Tibial nerve (tissue), 4 donors: Measurements from ENCODE around the gene SYT12. TPM values are rescaled to one million over a fixed set of nuclear protein-coding genes. Genes with fewer than 3 reads are reported as not detected.
A peak's percentile ranks its signal among the peaks of the same experiment; 100 is the strongest.

ENCODE experiments used
- DNase-seq, 2 donors: peaks; one replicate each; pipeline ENCODE4 v3.0.0-alpha.2; 2019; ENCODE audit warnings: low spot score in 2 of 2
- H3K27ac ChIP-seq, 4 donors: fragments of 200-600 bp; sonication (generic) in 3 of 4; one replicate each; pipeline ENCODE4 v1.5.1; 2017 to 2019; ENCODE audit warnings: mild to moderate bottlenecking in 1 of 4
- H3K27me3 ChIP-seq, 2 donors: fragments of 200-600 bp; sonication (generic) in 1 of 2; one replicate each; pipeline versions ENCODE4 v1.5.1 to v1.6.0; 2017 to 2019
- H3K36me3 ChIP-seq, 3 donors: fragments of 200-600 bp; sonication (generic); one replicate each; pipeline ENCODE4 v1.5.1; 2018 to 2019
- H3K4me1 ChIP-seq, 4 donors: fragments of 200-600 bp; sonication (generic) in 3 of 4; one replicate each; pipeline ENCODE4 v1.5.1; 2017 to 2019
- H3K4me3 ChIP-seq, 4 donors: fragments of 200-600 bp; sonication (generic) in 3 of 4; one replicate each; pipeline ENCODE4 v1.5.1; 2017 to 2019; ENCODE audit warnings: mild to moderate bottlenecking in 1 of 4, moderate library complexity in 1 of 4
- H3K9me3 ChIP-seq, 4 donors: fragments of 200-600 bp; sonication (generic) in 3 of 4; one replicate each; pipeline ENCODE4 v1.5.1; 2017 to 2019
- EP300 ChIP-seq, 2 donors: sonication (generic); formaldehyde crosslinking; IDR thresholded peaks; one replicate each; pipeline ENCODE4 v1.6.1; 2017; ENCODE audit warnings: antibody characterized with exemption in 2 of 2, mild to moderate bottlenecking in 1 of 2
- POLR2A ChIP-seq, 2 donors: fragments of 450-650 bp; IDR thresholded peaks; one replicate each; pipeline ENCODE4 v1.6.1; 2017; ENCODE audit warnings: antibody characterized with exemption in 2 of 2, mild to moderate bottlenecking in 2 of 2, moderate library complexity in 2 of 2
- WGBS, 2 donors: methylation state at CpG; one replicate each; pipeline ENCODE4 v1.1.5; 2018; 5-methylcytosine and 5-hydroxymethylcytosine counted together
- total RNA-seq, 4 donors: library from RNA; depleted of rRNA; stranded (reverse); fragments of >200 nt; gene quantifications; one replicate each; pipeline ENCODE4 v1.1.0, GENCODE V29; 2016
- TF ChIP-seq, protein P1 (sequence below), 5 experiments: fragments of 200-600 bp in 3 of 5; fragments of 450-650 bp in 2 of 5; sonication (generic) in 3 of 5; IDR thresholded peaks; one replicate each; pipeline ENCODE4 v1.5.1; 2016 to 2019; ENCODE audit warnings: antibody characterized with exemption in 5 of 5, mild to moderate bottlenecking in 3 of 5, moderate library complexity in 2 of 5

SYT12 gene
- total RNA-seq, 4 donors from 2014 or later, result 0.20 to 2.4 (median 0.66) TPM; not detected in 1

DNA sequence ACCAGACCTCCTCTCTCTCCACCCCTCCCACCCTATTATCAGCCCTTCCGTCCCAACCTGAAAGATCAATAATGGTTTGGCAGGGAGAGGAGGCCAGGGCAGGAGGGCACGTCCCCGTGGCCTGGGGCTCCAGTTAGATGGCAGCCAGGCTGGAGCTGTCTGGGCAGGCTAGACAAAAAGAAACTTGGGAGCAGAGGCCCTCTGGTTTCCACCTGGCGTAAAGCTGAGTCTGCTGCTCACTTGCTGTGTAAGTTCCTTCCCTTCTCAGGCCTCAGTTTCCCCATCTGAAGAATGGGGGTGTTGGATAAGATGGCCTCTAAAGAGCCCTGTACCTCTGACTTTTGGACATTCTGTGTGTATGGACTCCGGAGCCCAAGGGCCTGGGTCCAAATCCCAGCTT is 30.0 kb downstream of the SYT12 start:
- 86 to 95% methylated on average over 5 of the region's 5 CpGs for WGBS, 2 donors
- TF ChIP-seq EP300 (IDR thresholded peaks at IDR 0.05) (no peak), POLR2A (IDR thresholded peaks at IDR 0.05) (no peak)
- TF ChIP-seq, protein P1, sequence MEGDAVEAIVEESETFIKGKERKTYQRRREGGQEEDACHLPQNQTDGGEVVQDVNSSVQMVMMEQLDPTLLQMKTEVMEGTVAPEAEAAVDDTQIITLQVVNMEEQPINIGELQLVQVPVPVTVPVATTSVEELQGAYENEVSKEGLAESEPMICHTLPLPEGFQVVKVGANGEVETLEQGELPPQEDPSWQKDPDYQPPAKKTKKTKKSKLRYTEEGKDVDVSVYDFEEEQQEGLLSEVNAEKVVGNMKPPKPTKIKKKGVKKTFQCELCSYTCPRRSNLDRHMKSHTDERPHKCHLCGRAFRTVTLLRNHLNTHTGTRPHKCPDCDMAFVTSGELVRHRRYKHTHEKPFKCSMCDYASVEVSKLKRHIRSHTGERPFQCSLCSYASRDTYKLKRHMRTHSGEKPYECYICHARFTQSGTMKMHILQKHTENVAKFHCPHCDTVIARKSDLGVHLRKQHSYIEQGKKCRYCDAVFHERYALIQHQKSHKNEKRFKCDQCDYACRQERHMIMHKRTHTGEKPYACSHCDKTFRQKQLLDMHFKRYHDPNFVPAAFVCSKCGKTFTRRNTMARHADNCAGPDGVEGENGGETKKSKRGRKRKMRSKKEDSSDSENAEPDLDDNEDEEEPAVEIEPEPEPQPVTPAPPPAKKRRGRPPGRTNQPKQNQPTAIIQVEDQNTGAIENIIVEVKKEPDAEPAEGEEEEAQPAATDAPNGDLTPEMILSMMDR (IDR thresholded peaks at IDR 0.05), result no peak
- Histone ChIP-seq H3K27ac (no peak overlapping the region), H3K9me3 (no peaks in the 10 kb centered on the region), H3K36me3 (no peaks in the 10 kb centered on the region), H3K4me3 (no peak overlapping the region), H3K27me3 (peaks cover 0 to 17% of the 10 kb centered on the region in 2 donors), H3K4me1 (peaks cover 0 to 28% (median 17%) of the 10 kb centered on the region in 4 donors)
- no peak for DNase-seq

DNA sequence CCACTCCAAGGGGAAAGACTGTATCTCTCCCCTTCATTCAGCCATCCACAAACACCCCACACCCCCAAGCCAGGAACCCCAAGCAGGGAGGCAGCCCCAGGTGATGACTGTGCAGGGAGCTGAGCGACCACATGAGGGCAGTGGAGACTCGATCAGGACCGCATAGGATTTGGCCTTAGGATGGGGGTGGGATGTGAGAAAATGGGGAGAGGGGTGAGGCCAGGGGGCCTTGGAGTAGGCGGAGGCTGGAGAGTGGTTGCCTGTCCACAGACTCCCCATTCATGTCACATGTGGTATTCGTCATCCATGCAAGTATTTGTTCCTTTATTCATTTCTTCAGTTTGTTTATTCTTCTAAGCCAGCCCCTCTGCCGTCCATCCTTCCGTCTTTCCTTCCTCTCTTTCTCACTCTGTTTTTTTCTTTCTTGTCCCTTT is 31.0 kb downstream of the SYT12 start:
- no peak for TF ChIP-seq POLR2A (IDR thresholded peaks at IDR 0.05)
- TF ChIP-seq, protein P1 (IDR thresholded peaks at IDR 0.05), result peak; percentile 46 to 62 (median 54)
- 20% methylated on average over 7 of the region's 7 CpGs for WGBS, 2 donors
- H3K9me3 ChIP-seq, result no peaks in the 10 kb centered on the region
- H3K27me3 ChIP-seq, result peaks cover 0 to 17% of the 10 kb centered on the region in 2 donors
- no peaks in the 10 kb centered on the region for H3K36me3 ChIP-seq
- H3K27ac ChIP-seq, result no peak overlapping the region
- H3K4me3 ChIP-seq, result no peak overlapping the region
- H3K4me1 ChIP-seq, result peaks cover 0 to 28% (median 17%) of the 10 kb centered on the region in 4 donors
- DNase-seq, result peak in 1 of 2 donors; percentile 46

DNA sequence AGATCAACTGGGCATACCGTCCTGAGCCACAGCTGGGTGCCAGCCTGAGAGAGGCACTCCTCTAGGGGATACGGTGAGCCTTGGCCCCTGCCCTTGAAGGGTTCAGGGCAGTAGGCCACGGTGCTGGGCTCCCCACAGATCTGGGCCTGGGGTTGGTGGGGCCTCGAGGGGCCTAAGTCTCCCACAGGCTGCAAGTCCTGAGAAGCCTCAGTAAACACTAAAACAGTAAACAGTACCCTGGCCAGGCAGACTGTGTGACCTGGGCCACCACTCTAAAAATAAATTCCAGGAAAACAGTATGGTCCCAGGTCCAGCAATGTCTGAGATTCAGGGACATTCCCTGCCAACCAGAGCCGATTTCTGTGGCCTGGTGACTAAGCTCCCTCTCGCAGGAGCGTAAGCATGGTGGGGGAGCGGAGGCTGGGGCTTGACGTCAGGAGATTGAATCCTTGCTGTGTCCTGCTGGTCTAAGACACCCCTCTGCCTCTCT is 31.5 kb downstream of the SYT12 start:
- Histone ChIP-seq H3K27me3 (peaks cover 0 to 17% of the 10 kb centered on the region in 2 donors), H3K27ac (no peak overlapping the region), H3K36me3 (no peaks in the 10 kb centered on the region), H3K4me1 (peaks cover 0 to 28% (median 17%) of the 10 kb centered on the region in 4 donors), H3K9me3 (no peaks in the 10 kb centered on the region), H3K4me3 (no peak overlapping the region)
- TF ChIP-seq POLR2A (IDR thresholded peaks at IDR 0.05) (no peak), EP300 (IDR thresholded peaks at IDR 0.05) (no peak)
- TF ChIP-seq, protein P1 (IDR thresholded peaks at IDR 0.05), result no peak
- no peak for DNase-seq
- 66 to 68% methylated on average over 9 of the region's 9 CpGs for WGBS, 2 donors

DNA sequence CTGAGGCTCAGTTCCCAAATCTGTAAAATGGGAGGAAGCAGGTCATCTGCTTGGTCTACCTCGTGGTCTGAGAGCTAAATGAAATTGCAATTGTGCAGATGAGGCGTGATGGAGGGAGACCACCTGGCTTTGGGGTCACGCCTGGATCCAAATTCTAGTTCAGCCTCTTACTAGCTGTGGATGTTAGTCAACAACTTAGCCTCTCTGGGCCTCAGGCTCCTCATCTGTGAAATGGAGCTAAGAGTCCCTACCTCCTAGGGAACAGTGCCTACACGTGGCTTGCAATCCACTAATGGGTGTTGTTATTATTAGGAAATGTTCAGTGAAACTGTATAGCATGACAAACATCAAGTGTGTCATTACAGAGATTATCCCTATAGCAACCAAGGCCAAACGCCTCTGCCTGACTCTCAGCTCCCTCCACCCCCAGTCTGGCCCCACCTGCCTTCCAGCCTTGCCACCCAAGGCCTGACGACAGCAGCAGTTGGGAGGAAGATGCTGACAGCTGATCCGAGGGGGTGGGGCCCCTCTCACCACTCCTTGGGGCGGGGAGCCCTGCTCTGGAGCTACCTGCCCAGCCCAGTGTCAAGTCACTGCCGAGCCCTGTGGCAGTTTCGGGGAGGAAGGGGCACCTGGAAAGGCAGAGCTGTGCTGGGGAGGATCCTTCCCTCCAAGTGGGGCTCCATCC is 32.0 kb downstream of the SYT12 start:
- Histone ChIP-seq H3K27me3 (peaks cover 0 to 17% of the 10 kb centered on the region in 2 donors), H3K4me1 (peaks cover 0 to 28% (median 17%) of the 10 kb centered on the region in 4 donors), H3K36me3 (no peaks in the 10 kb centered on the region), H3K27ac (no peak overlapping the region), H3K4me3 (no peak overlapping the region), H3K9me3 (no peaks in the 10 kb centered on the region)
- no peak for TF ChIP-seq POLR2A (IDR thresholded peaks at IDR 0.05)
- TF ChIP-seq, protein P1 (IDR thresholded peaks at IDR 0.05), result no peak
- TF ChIP-seq EP300 (IDR thresholded peaks at IDR 0.05), result no peak
- WGBS, 2 donors, result 79% methylated on average over 10 of the region's 10 CpGs
- DNase-seq, result no peak

DNA sequence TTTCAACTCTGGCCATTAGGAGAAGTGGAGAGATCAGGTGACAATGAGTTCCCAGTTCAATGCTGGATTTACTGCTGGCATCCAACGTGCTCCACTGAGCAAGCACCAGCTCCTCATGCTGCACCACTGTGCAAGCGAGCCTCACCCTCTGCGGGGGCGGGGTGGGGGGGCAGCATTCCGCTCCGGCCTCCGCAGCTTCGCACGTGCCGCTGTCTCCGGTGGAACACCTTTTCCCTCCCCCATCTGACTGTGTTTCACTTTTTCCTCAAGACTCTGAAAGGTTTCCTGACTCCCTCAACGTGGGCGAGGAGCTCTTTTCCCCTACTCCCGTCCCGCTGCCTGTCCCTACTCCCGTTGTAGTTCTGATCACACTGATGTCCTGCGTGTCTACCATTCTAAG is 32.9 kb downstream of the SYT12 start:
- Histone ChIP-seq H3K9me3 (no peaks in the 10 kb centered on the region), H3K4me1 (peaks cover 0 to 28% (median 17%) of the 10 kb centered on the region in 4 donors), H3K27me3 (peaks cover 0 to 17% of the 10 kb centered on the region in 2 donors), H3K36me3 (no peaks in the 10 kb centered on the region), H3K27ac (no peak overlapping the region), H3K4me3 (peak overlapping the region in 2 of 4 donors; percentile 47 to 58)
- TF ChIP-seq POLR2A (IDR thresholded peaks at IDR 0.05) (no peak), EP300 (IDR thresholded peaks at IDR 0.05) (no peak)
- TF ChIP-seq, protein P1 (IDR thresholded peaks at IDR 0.05), result no peak
- no peak for DNase-seq
- 21 to 28% methylated on average over 17 of the region's 17 CpGs for WGBS, 2 donors
